OCI-LY7 (cell line): ENCODE results near the gene PLEKHJ1.

ENCODE experiments used
- CTCF ChIP-seq: fragments of 200-600 bp; sonication (generic); conservative IDR thresholded peaks from 2 replicates; pipeline ENCODE4 v1.5.1; 2014; ENCODE audit warnings: mild to moderate bottlenecking, antibody characterized with exemption, low read length, moderate library complexity, mixed read lengths
- EZH2phosphoT487 ChIP-seq: fragments of 200-600 bp; sonication (generic); IDR thresholded peaks from 2 replicates; pipeline ENCODE4 v1.6.1; 2018; ENCODE audit warnings: low read depth, borderline replicate concordance, mild to moderate bottlenecking, mixed run types, antibody characterized with exemption, low read length, moderate library complexity, mixed read lengths

- TF ChIP-seq CTCF: no peak
- TF ChIP-seq EZH2phosphoT487: no peak
These were observed 47.8 kb upstream of the PLEKHJ1 start for GRCh38 chr19:2283835-2284507.
